K562 (cell line): ENCODE results near the gene POP7. TPM values are rescaled to one million over a fixed set of nuclear protein-coding genes. Genes with fewer than 3 reads are reported as not detected.

ENCODE experiments used
- CCAR2 ChIP-seq: fragments of 200-400 bp; formaldehyde crosslinking; IDR thresholded peaks from 2 replicates; pipeline ENCODE4 v1.6.1; 2017; ENCODE audit warnings: mild to moderate bottlenecking, low read depth, low read length
- FOSL1 ChIP-seq: fragments of 200-800 bp; sonication (Bioruptor generic); conservative IDR thresholded peaks from 2 replicates; pipeline ENCODE4 v1.6.1; 2016; ENCODE audit warnings: missing genetic modification characterization, missing compliant biosample characterization
- FOXP1 ChIP-seq: sonication (generic); formaldehyde crosslinking; IDR thresholded peaks from 2 replicates; pipeline ENCODE4 v1.8.0; 2022; ENCODE audit warnings: mild to moderate bottlenecking, missing genetic modification reagents
- MBD1 ChIP-seq: fragments of 250-450 bp; sonication (Bioruptor Pico); IDR thresholded peaks from 2 replicates; pipeline ENCODE4 v1.8.0; 2022; ENCODE audit warnings: inconsistent platforms
- MCM2 ChIP-seq: fragments of 450-650 bp; IDR thresholded peaks from 2 replicates; pipeline ENCODE4 v1.6.1; 2017; ENCODE audit warnings: low read depth, mild to moderate bottlenecking
- NEUROD1 ChIP-seq: fragments of 150-350 bp; IDR thresholded peaks from 2 replicates; pipeline ENCODE4 v1.6.1; 2014; ENCODE audit warnings: borderline replicate concordance, low read length, low read depth; ENCODE audit not compliant: partially characterized antibody
- NR3C1 ChIP-seq: sonication (generic); formaldehyde crosslinking; IDR thresholded peaks from 2 replicates; pipeline ENCODE4 v1.8.1; 2022; ENCODE audit warnings: missing genetic modification reagents
- PHTF2 ChIP-seq: fragments of 250-450 bp; sonication (Bioruptor Pico); IDR thresholded peaks from 2 replicates; pipeline ENCODE4 v1.5.0; 2021; ENCODE audit warnings: mild to moderate bottlenecking
- POLR2AphosphoS5 ChIP-seq: IDR thresholded peaks from 2 replicates; pipeline ENCODE4 v1.6.1; 2011; ENCODE audit warnings: mild to moderate bottlenecking, low read depth, low read length, moderate library complexity; ENCODE audit not compliant: control insufficient read depth, insufficient read depth
- RFX1 ChIP-seq: fragments of 450-650 bp; IDR thresholded peaks from 2 replicates; pipeline ENCODE4 v1.6.1; 2016; ENCODE audit warnings: mild to moderate bottlenecking, moderate library complexity
- TAF1 ChIP-seq: IDR thresholded peaks from 2 replicates; pipeline ENCODE4 v1.6.1; 2011; ENCODE audit warnings: mild to moderate bottlenecking, low read length, moderate library complexity; ENCODE audit not compliant: insufficient read depth, control insufficient read depth, severe bottlenecking; ENCODE audit errors: extremely low read depth
- THRAP3 ChIP-seq: fragments of 450-650 bp; IDR thresholded peaks from 2 replicates; pipeline ENCODE4 v1.6.1; 2016; ENCODE audit warnings: mild to moderate bottlenecking, inconsistent platforms, borderline replicate concordance
- VEZF1 ChIP-seq: fragments of 200-800 bp; sonication (Bioruptor generic); IDR thresholded peaks from 2 replicates; pipeline ENCODE4 v1.6.1; 2017; ENCODE audit warnings: missing genetic modification characterization, missing compliant biosample characterization
- ZNF184 ChIP-seq: sonication (generic); formaldehyde crosslinking; IDR thresholded peaks from 2 replicates; pipeline ENCODE4 v1.5.0; 2020; ENCODE audit warnings: missing genetic modification reagents
- ZNF3 ChIP-seq: fragments of 250-450 bp; sonication (Bioruptor Pico); IDR thresholded peaks from 2 replicates; pipeline ENCODE4 v1.5.0; 2021; ENCODE audit warnings: mild to moderate bottlenecking, moderate library complexity
- ZNF316 ChIP-seq: fragments of 450-650 bp; IDR thresholded peaks from 2 replicates; pipeline ENCODE4 v1.6.1; 2016
- ZNF699 ChIP-seq: fragments of 250-450 bp; sonication (Bioruptor Pico); IDR thresholded peaks from 2 replicates; pipeline ENCODE4 v1.8.0; 2021; ENCODE audit warnings: mild to moderate bottlenecking, moderate library complexity; ENCODE audit not compliant: insufficient replicate concordance
- ZNF79 ChIP-seq: fragments of 250-450 bp; sonication (Bioruptor Pico); IDR thresholded peaks from 2 replicates; pipeline ENCODE4 v1.4.0; 2020; ENCODE audit warnings: low read depth, mild to moderate bottlenecking, moderate library complexity
- polyA plus RNA-seq, 8 experiments: library from polyadenylated mRNA; depleted of rRNA in 4 of 8; stranded (reverse) in 5 of 8; unstranded in 3 of 8; fragments of >200 nt; fragmentation: Nextera tagmentation in 2 of 8; fragmentation: Illumina TruSeq in 1 of 8; extraction: Ambion mirVana in 2 of 8; extraction: Trizol in 1 of 8; gene quantifications; 2 replicates each; pipeline versions ENCODE4 v1.2.1 to v1.2.3, GENCODE V29; 2011 to 2014; ENCODE audit warnings: inconsistent platforms in 1 of 8, missing spikeins in 1 of 8
- total RNA-seq, 7 experiments: library from RNA; depleted of rRNA in 6 of 7; stranded (reverse); fragments of >200 nt in 6 of 7; fragmentation: Illumina TruSeq in 2 of 7; extraction: Trizol in 2 of 7; gene quantifications; 2 replicates each; pipeline versions ENCODE4 v1.2.1 to v1.2.3, GENCODE V29; 2011 to 2021; ENCODE audit warnings: low replicate concordance in 1 of 7
- TF ChIP-seq, protein P1 (sequence below): sonication (generic); formaldehyde crosslinking; IDR thresholded peaks from 2 replicates; pipeline ENCODE4 v1.8.0; 2022; ENCODE audit warnings: mild to moderate bottlenecking, missing genetic modification reagents, borderline replicate concordance
- TF ChIP-seq, protein P2 (sequence below), 3 experiments: fragments of 200-800 bp in 1 of 3; sonication (Bioruptor generic) in 1 of 3; sonication (generic) in 1 of 3; formaldehyde crosslinking in 1 of 3; IDR thresholded peaks; 2 replicates each; pipeline versions ENCODE4 v1.6.1 to v1.8.0; 2016 to 2022; ENCODE audit warnings: mild to moderate bottlenecking in 2 of 3, missing compliant biosample characterization in 2 of 3, missing genetic modification characterization in 2 of 3, missing genetic modification reagents in 1 of 3

POP7 gene
- total and polyA plus RNA-seq, 9 of the 15 experiments (the other 6 are each of a cell fraction or from before 2014, with no cell fraction given) = 11.5 to 163 (median 68.9) TPM

DNA sequence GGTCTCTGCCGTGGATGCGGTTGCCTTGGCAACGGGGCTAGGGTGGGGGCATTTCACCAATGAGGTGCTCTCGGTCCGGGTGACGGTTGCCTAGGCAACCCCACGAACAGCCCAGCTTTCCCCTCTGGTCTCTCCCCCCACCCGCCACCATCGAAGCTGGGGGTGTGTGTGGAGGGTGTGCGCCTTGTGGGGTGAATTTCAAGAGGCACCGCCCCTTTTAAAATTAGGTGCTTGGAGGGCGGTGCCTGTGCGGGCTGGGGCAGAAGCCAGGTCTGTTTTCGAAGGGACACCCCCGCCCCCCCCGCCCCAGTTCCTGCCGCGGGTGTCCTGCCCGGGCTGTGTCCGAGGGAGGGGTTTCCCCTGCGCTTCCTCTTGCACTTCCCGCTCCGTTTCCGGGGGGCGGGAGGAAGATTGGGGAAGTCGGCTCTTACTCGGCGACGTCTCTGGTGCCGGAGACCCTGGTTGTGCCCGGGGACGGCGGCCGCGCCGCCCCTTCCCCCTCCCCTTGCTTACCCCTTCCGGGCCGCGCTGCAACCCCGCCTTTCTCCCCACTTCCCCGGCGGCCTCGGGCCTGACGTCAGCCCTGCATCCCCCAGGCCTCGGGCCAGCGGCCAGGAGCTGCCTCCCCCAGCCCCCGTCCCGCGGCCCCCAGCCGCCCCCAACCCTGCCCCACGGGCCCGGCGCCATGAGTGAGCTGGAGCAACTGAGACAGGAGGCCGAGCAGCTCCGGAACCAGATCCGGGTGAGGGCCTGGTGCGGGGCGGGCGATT lies 30.2 kb upstream of the POP7 start (continued):
- TF ChIP-seq NEUROD1 (peak; percentile 55), ZNF3 (no peak), FOXP1 (no peak), ZNF316 (no peak), ZNF79 (CRISPR knock-in tag) (no peak), TAF1 (no peak), ZNF699 (CRISPR knock-in tag) (no peak), FOSL1 (tag) (no peak), THRAP3 (no peak), MCM2 (no peak), RFX1 (peak; percentile 97), POLR2AphosphoS5 (no peak), MBD1 (CRISPR knock-in tag) (no peak), CCAR2 (no peak), NR3C1 (no peak), VEZF1 (CRISPR knock-in tag) (peak; percentile 90), PHTF2 (no peak), ZNF184 (CRISPR knock-in tag) (no peak)
- TF ChIP-seq, protein P1, sequence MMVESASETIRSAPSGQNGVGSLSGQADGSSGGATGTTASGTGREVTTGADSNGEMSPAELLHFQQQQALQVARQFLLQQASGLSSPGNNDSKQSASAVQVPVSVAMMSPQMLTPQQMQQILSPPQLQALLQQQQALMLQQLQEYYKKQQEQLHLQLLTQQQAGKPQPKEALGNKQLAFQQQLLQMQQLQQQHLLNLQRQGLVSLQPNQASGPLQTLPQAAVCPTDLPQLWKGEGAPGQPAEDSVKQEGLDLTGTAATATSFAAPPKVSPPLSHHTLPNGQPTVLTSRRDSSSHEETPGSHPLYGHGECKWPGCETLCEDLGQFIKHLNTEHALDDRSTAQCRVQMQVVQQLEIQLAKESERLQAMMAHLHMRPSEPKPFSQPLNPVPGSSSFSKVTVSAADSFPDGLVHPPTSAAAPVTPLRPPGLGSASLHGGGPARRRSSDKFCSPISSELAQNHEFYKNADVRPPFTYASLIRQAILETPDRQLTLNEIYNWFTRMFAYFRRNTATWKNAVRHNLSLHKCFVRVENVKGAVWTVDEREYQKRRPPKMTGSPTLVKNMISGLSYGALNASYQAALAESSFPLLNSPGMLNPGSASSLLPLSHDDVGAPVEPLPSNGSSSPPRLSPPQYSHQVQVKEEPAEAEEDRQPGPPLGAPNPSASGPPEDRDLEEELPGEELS = no peak
- TF ChIP-seq, protein P2, sequence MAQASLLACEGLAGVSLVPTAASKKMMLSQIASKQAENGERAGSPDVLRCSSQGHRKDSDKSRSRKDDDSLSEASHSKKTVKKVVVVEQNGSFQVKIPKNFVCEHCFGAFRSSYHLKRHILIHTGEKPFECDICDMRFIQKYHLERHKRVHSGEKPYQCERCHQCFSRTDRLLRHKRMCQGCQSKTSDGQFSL (CRISPR knock-in tag; IDR thresholded peaks at IDR 0.05) = peak; percentile 56; the same call in 1 of the 2 replicates
- TF ChIP-seq, protein P2 (tag; IDR thresholded peaks at IDR 0.05) = peak in 1 of 2 experiments; percentile 68; a peak in 1 of 4 replicates
